ENCODE measurements around the gene LRRC74B.

DNA sequence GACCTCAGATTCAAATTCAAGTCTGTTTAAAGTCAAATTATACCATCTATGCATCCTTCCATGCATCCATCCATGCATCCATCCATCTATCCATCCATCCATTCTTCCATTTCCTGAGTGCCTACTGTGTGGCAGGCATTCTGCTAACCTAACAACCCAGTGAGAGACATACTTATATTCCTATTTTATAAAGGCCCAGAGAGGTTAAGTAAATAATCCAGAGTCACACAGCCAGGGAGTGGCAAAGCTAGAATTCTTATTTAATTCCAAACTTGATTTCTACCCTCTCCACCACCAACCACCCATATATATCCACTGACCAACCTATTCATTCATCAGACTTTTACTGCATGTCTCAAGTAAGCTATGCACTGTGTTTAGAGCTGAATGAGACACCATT, 53.8 kb downstream of the LRRC74B start:
- TF ChIP-seq, protein P1, sequence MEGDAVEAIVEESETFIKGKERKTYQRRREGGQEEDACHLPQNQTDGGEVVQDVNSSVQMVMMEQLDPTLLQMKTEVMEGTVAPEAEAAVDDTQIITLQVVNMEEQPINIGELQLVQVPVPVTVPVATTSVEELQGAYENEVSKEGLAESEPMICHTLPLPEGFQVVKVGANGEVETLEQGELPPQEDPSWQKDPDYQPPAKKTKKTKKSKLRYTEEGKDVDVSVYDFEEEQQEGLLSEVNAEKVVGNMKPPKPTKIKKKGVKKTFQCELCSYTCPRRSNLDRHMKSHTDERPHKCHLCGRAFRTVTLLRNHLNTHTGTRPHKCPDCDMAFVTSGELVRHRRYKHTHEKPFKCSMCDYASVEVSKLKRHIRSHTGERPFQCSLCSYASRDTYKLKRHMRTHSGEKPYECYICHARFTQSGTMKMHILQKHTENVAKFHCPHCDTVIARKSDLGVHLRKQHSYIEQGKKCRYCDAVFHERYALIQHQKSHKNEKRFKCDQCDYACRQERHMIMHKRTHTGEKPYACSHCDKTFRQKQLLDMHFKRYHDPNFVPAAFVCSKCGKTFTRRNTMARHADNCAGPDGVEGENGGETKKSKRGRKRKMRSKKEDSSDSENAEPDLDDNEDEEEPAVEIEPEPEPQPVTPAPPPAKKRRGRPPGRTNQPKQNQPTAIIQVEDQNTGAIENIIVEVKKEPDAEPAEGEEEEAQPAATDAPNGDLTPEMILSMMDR (IDR thresholded peaks at IDR 0.05; ENCODE audit: insufficient read depth, low read depth, low read length) = no peak
- TF ChIP-seq EZH2 (IDR thresholded peaks at IDR 0.05; ENCODE audit: insufficient read depth, low read length) = no peak
